ENCODE data around the gene QSOX1. TPM values are rescaled to one million over a fixed set of nuclear protein-coding genes. Genes with fewer than 3 reads are reported as not detected.

QSOX1 gene
- total and polyA plus RNA-seq, 9 of the 15 experiments (the other 6 are each of a cell fraction or from before 2014, with no cell fraction given) = 4.0 to 53.1 (median 15.0) TPM

DNA sequence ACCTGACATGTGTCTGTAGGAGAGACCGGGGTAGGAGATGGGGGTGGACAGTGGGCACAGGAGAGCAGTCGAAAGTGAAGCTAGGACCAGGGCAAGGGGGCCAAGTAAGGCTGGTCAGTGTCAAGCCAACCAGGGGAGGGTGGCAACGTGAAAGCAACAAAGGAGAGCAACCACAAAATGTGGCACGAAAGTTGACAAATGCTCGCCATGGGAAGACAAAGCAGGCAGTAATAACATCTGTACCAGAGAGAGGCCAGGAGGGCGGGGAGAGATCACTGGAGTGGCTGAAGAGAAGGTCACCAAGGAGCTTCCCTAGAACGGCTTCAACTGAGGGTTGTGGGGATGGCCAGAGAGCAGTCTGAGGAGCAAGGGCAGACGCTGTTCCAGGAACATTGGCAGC lies 17.0 kb downstream of the QSOX1 start:
- DNase-seq (ENCODE audit: extremely low read depth in 1 of 4, low spot score in 3 of 4) = no peak
- Histone ChIP-seq H3K27ac (ENCODE audit: extremely low read depth, low read depth, low read length) (no peak overlapping the region), H2AFZ (ENCODE audit: low read depth, low read length) (no peak overlapping the region), H3K9ac (ENCODE audit: insufficient read depth in 1 of 2, low read depth in 2 of 2, low read length in 2 of 2) (no peak overlapping the region), H3K36me3 (ENCODE audit: control insufficient read depth, insufficient read depth, low read length) (peaks cover 17% of the 10 kb centered on the region; the same call in 1 of the 3 replicates), H4K20me1 (replicated peaks; ENCODE audit: control insufficient read depth, insufficient read depth, low read length) (peaks cover 17% of the 10 kb centered on the region), H3K4me1 (replicated peaks in 1 of 2; ENCODE audit: control insufficient read depth in 2 of 2, insufficient read depth in 2 of 2, low read length in 2 of 2) (peaks cover 10 to 19% of the 10 kb centered on the region in 2 experiments; a peak in 4 of 5 replicates), H3K9me3 (replicated peaks; ENCODE audit: control insufficient read depth, insufficient read depth, low read depth, low read length) (no peaks in the 10 kb centered on the region), H3K9me1 (ENCODE audit: control insufficient read depth, insufficient read depth, low read length) (no peaks in the 10 kb centered on the region), H3K27me3 (ENCODE audit: control insufficient read depth in 2 of 2, insufficient read depth in 2 of 2, low read length in 2 of 2) (no peaks in the 10 kb centered on the region), H3K4me2 (ENCODE audit: insufficient read depth, low read length) (no peak overlapping the region), H3K4me3 (no peak overlapping the region), H3K79me2 (ENCODE audit: control insufficient read depth, insufficient read depth, low read length) (no peaks in the 10 kb centered on the region)
- POLR2A ChIA-PET = interaction anchor here (1.0 to 8.2 kb wide), 3 partner anchors 13 to 23 kb away, joined by 3 to 41 read pairs (median 5); no protein-coding TSS in a partner anchor
- WGBS (ENCODE audit: insufficient coverage, low coverage, missing lambda C conversion rate) = 40% methylated on average over 8 of the region's 8 CpGs
- ATAC-seq = no peak
- no TSS peak for BruUV-seq (replicated peaks)
- in situ Hi-C loops (cut with MboI) = loop anchor here (5.0 kb wide), 2 partner anchors 299 to 464 kb away; no protein-coding TSS in a partner anchor
- CTCF ChIA-PET (ENCODE audit: low intra/inter-chr PET ratio) = no interaction called here
- FAIRE-seq = no peak
- no peak for TF ChIP-seq L3MBTL2 (IDR thresholded peaks at IDR 0.05)
- no peak for TF ChIP-seq POLR2A (conservative IDR thresholded peaks at IDR 0.05)
- TF ChIP-seq NR4A1 (CRISPR knock-in tag; IDR thresholded peaks at IDR 0.05) = no peak
- TF ChIP-seq NR4A1 (tag; IDR thresholded peaks at IDR 0.05) = no peak
- intact Hi-C loops (cut with micrococcal nuclease) = loop anchor here (10.0 kb wide), 1 partner anchor 137 kb away; no protein-coding TSS in a partner anchor

DNA sequence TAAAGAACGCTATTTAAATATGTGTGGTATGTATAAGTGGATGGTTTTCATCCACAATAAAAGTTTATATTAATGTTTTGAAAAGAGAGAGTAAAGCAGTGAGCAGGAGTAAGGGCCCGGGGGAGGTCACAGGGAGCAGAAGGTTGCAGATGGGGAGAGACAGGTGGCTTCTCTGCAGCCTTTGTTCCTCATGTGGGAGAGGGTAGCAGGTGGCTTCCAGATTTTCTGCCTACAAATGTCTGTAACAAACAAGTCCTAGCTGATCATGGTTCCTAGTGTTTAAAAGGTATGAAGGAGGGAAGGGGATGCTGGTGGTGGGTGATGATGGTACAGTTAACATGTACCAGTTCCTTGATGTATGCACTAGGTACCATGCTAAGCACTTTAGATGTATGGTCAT lies 18.8 kb downstream of the QSOX1 start:
- POLR2A ChIA-PET = no interaction called here
- in situ Hi-C loops (cut with MboI) = loop anchor here (5.0 kb wide), 2 partner anchors 301 to 466 kb away; no protein-coding TSS in a partner anchor
- CTCF ChIA-PET (ENCODE audit: low intra/inter-chr PET ratio) = interaction anchor here (0.6 kb wide), 1 partner anchor 1092 kb away, joined by 3 read pairs; the partner anchor contains the start of gene TOR3A

More for the DNA sequence above, 18.8 kb downstream of the QSOX1 start:
- BruUV-seq (replicated peaks) = no TSS peak
- TF ChIP-seq ZNF696 (CRISPR knock-in tag; conservative IDR thresholded peaks at IDR 0.05) = no peak
- Histone ChIP-seq H3K36me3 (ENCODE audit: control insufficient read depth, insufficient read depth, low read length) (peaks cover 2% of the 10 kb centered on the region; the same call in 1 of the 3 replicates), H3K4me1 (replicated peaks in 1 of 2; ENCODE audit: control insufficient read depth in 2 of 2, insufficient read depth in 2 of 2, low read length in 2 of 2) (peaks cover 7 to 12% of the 10 kb centered on the region in 2 experiments; a peak in 4 of 5 replicates), H3K9me3 (replicated peaks; ENCODE audit: control insufficient read depth, insufficient read depth, low read depth, low read length) (no peaks in the 10 kb centered on the region), H4K20me1 (replicated peaks; ENCODE audit: control insufficient read depth, insufficient read depth, low read length) (peaks cover 13% of the 10 kb centered on the region), H3K9ac (ENCODE audit: insufficient read depth in 1 of 2, low read depth in 2 of 2, low read length in 2 of 2) (no peak overlapping the region), H3K4me2 (ENCODE audit: insufficient read depth, low read length) (no peak overlapping the region), H3K9me1 (ENCODE audit: control insufficient read depth, insufficient read depth, low read length) (no peaks in the 10 kb centered on the region), H3K4me3 (no peak overlapping the region), H3K79me2 (ENCODE audit: control insufficient read depth, insufficient read depth, low read length) (no peaks in the 10 kb centered on the region), H3K27me3 (ENCODE audit: control insufficient read depth in 2 of 2, insufficient read depth in 2 of 2, low read length in 2 of 2) (no peaks in the 10 kb centered on the region), H2AFZ (ENCODE audit: low read depth, low read length) (no peak overlapping the region), H3K27ac (ENCODE audit: extremely low read depth, low read depth, low read length) (no peak overlapping the region)
- DNase-seq (ENCODE audit: extremely low read depth in 1 of 4, low spot score in 3 of 4) = no peak
- no peak for ATAC-seq
- no peak for FAIRE-seq
- intact Hi-C loops (cut with micrococcal nuclease) = loop anchor here (10.0 kb wide), 1 partner anchor 139 kb away; no protein-coding TSS in a partner anchor
- 56% methylated on average over 2 of the region's 2 CpGs for WGBS (ENCODE audit: insufficient coverage, low coverage, missing lambda C conversion rate)

All from K562 (cell line).